H9 (cell line): ENCODE measurements around the gene HSD17B2. TPM values are rescaled to one million over a fixed set of nuclear protein-coding genes. Genes with fewer than 3 reads are reported as not detected.

Source experiments
- DNase-seq: peaks from one replicate; pipeline ENCODE4 v3.0.0-alpha.2; 2017
- H2AFZ ChIP-seq: one replicate; pipeline ENCODE4 v1.6.1; 2013; ENCODE audit warnings: mild to moderate bottlenecking, low read length, control low read depth, moderate library complexity
- H2AK5ac ChIP-seq: 2 replicates; pipeline ENCODE4 v1.6.1; 2013; ENCODE audit warnings: low read length, control low read depth, mixed read lengths; ENCODE audit not compliant: insufficient read length
- H2BK120ac ChIP-seq: one replicate; pipeline ENCODE4 v1.6.1; 2013; ENCODE audit warnings: low read depth, mild to moderate bottlenecking, low read length, control low read depth, inconsistent platforms; ENCODE audit not compliant: poor library complexity, severe bottlenecking
- H2BK12ac ChIP-seq: 2 replicates; pipeline ENCODE4 v1.6.1; 2013; ENCODE audit warnings: low read length, control low read depth, mixed read lengths, low read depth; ENCODE audit not compliant: insufficient read length
- H2BK15ac ChIP-seq: 2 replicates; pipeline ENCODE4 v1.6.1; 2013; ENCODE audit warnings: low read depth, low read length, control low read depth
- H2BK20ac ChIP-seq: one replicate; pipeline ENCODE4 v1.6.1; 2013; ENCODE audit warnings: low read depth, mild to moderate bottlenecking, low read length, control low read depth, inconsistent platforms; ENCODE audit not compliant: poor library complexity, severe bottlenecking
- H2BK5ac ChIP-seq: 2 replicates; pipeline ENCODE4 v1.6.1; 2013; ENCODE audit warnings: low read length, control low read depth, mixed read lengths; ENCODE audit not compliant: insufficient read length
- H3K14ac ChIP-seq: 2 replicates; pipeline ENCODE4 v1.6.1; 2013; ENCODE audit warnings: low read length, control low read depth; ENCODE audit not compliant: insufficient read depth
- H3K18ac ChIP-seq: 2 replicates; pipeline ENCODE4 v1.6.1; 2013; ENCODE audit warnings: low read depth, mild to moderate bottlenecking, mixed read lengths, low read length, control low read depth; ENCODE audit not compliant: insufficient read length
- H3K23ac ChIP-seq: 2 replicates; pipeline ENCODE4 v1.6.1; 2013; ENCODE audit warnings: low read length, control low read depth, mixed read lengths, low read depth; ENCODE audit not compliant: insufficient read length
- H3K23me2 ChIP-seq: 2 replicates; pipeline ENCODE4 v1.6.1; 2013; ENCODE audit warnings: low read depth, mild to moderate bottlenecking, mixed read lengths, low read length, control low read depth; ENCODE audit not compliant: insufficient read length, poor library complexity, severe bottlenecking
- H3K27ac ChIP-seq: 2 replicates; pipeline ENCODE4 v1.5.1; 2013; ENCODE audit warnings: low read length, control low read depth, mixed read lengths, low read depth; ENCODE audit not compliant: insufficient read length
- H3K27me3 ChIP-seq: 2 replicates; pipeline ENCODE4 v1.6.1; 2013; ENCODE audit warnings: low read length, control low read depth, inconsistent platforms; ENCODE audit not compliant: insufficient read depth
- H3K4ac ChIP-seq: 2 replicates; pipeline ENCODE4 v1.6.1; 2013; ENCODE audit warnings: low read depth, mild to moderate bottlenecking, control low read depth, inconsistent platforms, low read length, moderate library complexity
- H3K4me1 ChIP-seq: 2 replicates; pipeline ENCODE4 v1.6.1; 2013; ENCODE audit warnings: low read length, control low read depth, inconsistent platforms; ENCODE audit not compliant: insufficient read depth
- H3K4me2 ChIP-seq: 2 replicates; pipeline ENCODE4 v1.6.1; 2013; ENCODE audit warnings: low read length, control low read depth, mixed read lengths; ENCODE audit not compliant: insufficient read length, insufficient read depth
- H3K56ac ChIP-seq: 2 replicates; pipeline ENCODE4 v1.6.1; 2013; ENCODE audit warnings: low read depth, mild to moderate bottlenecking, mixed read lengths, low read length, control low read depth; ENCODE audit not compliant: insufficient read length
- H3K79me1 ChIP-seq: 2 replicates; pipeline ENCODE4 v1.6.1; 2013; ENCODE audit warnings: low read depth, mild to moderate bottlenecking, moderate library complexity, low read length, control low read depth, inconsistent platforms; ENCODE audit not compliant: insufficient read depth, poor library complexity, severe bottlenecking
- H3K79me2 ChIP-seq: 2 replicates; pipeline ENCODE4 v1.6.1; 2013; ENCODE audit warnings: low read length, control low read depth, inconsistent platforms; ENCODE audit not compliant: insufficient read depth
- H3K9ac ChIP-seq: 2 replicates; pipeline ENCODE4 v1.6.1; 2013; ENCODE audit warnings: low read length, control low read depth, mixed read lengths; ENCODE audit not compliant: insufficient read length; ENCODE audit errors: extremely low read depth
- H3K9me3 ChIP-seq: one replicate; pipeline ENCODE4 v1.6.1; 2013; ENCODE audit warnings: low read depth, low read length, inconsistent platforms; ENCODE audit not compliant: control insufficient read depth
- H3T11ph ChIP-seq: one replicate; pipeline ENCODE4 v1.6.1; 2013; ENCODE audit warnings: mild to moderate bottlenecking, low read length, control low read depth, inconsistent platforms
- H4K20me1 ChIP-seq: one replicate; pipeline ENCODE4 v1.6.1; 2013; ENCODE audit not compliant: control insufficient read depth, insufficient read length, insufficient read depth
- H4K5ac ChIP-seq: 2 replicates; pipeline ENCODE4 v1.6.1; 2013; ENCODE audit warnings: low read depth, mild to moderate bottlenecking, mixed read lengths, low read length, control low read depth; ENCODE audit not compliant: insufficient read length
- H4K8ac ChIP-seq: replicated peaks from 2 replicates; pipeline ENCODE4 v1.6.1; 2013; ENCODE audit warnings: low read length, control low read depth, mixed read lengths, low read depth; ENCODE audit not compliant: insufficient read length
- H4K91ac ChIP-seq: 2 replicates; pipeline ENCODE4 v1.6.1; 2013; ENCODE audit warnings: low read depth, mild to moderate bottlenecking, moderate library complexity, mixed read lengths, low read length, control low read depth; ENCODE audit not compliant: insufficient read length
- H3K27ac Mint-ChIP-seq, 3 experiments: 2 replicates in 2 of 3; 3 replicates in 1 of 3; pipeline ENCODE4 v1.8.0; 2020 to 2021; ENCODE audit warnings: mixed read lengths in 3 of 3, mild to moderate bottlenecking in 1 of 3, moderate library complexity in 1 of 3
- H3K27me3 Mint-ChIP-seq: 2 replicates; pipeline ENCODE4 v1.8.0; 2021; ENCODE audit warnings: low read depth, mild to moderate bottlenecking, moderate library complexity, mixed read lengths
- H3K36me3 Mint-ChIP-seq, 3 experiments: 2 replicates in 2 of 3; 3 replicates in 1 of 3; pipeline ENCODE4 v1.8.0; 2020 to 2021; ENCODE audit warnings: low read depth in 3 of 3, mixed read lengths in 3 of 3; ENCODE audit not compliant: insufficient read depth in 1 of 3
- H3K4me1 Mint-ChIP-seq, 2 experiments: 2 replicates each; pipeline ENCODE4 v1.8.0; 2020; ENCODE audit warnings: mixed read lengths in 2 of 2
- H3K4me3 Mint-ChIP-seq, 2 experiments: 2 replicates in 1 of 2; 3 replicates in 1 of 2; pipeline ENCODE4 v1.8.0; 2020 to 2021; ENCODE audit warnings: mild to moderate bottlenecking in 2 of 2, mixed read lengths in 2 of 2, moderate library complexity in 1 of 2
- H3K9me3 Mint-ChIP-seq, 2 experiments: 2 replicates in 1 of 2; 3 replicates in 1 of 2; pipeline ENCODE4 v1.8.0; 2020; ENCODE audit warnings: mild to moderate bottlenecking in 2 of 2, mixed read lengths in 2 of 2, moderate library complexity in 1 of 2
- WGBS: extraction: QIAGEN DNeasy Blood & Tissue Kit; methylation state at CpG from one replicate; pipeline ENCODE4 v1.1.7; 2013; ENCODE audit warnings: missing lambda C conversion rate, low lambda C conversion rate, mixed read lengths; ENCODE audit not compliant: insufficient read length; ENCODE audit errors: extremely low coverage; 5-methylcytosine and 5-hydroxymethylcytosine counted together
- total RNA-seq: library from RNA; stranded (reverse); gene quantifications from 2 replicates; pipeline ENCODE4 v1.2.1, GENCODE V29; 2021
- TF ChIP-seq, protein P1 (sequence below): fragments of 200-600 bp; sonication (generic); conservative IDR thresholded peaks from 3 replicates; pipeline ENCODE4 v1.8.0; 2021; ENCODE audit warnings: antibody characterized with exemption, mild to moderate bottlenecking

Gene HSD17B2
- total RNA-seq, 1 experiment from 2014 or later, result not detected

DNA sequence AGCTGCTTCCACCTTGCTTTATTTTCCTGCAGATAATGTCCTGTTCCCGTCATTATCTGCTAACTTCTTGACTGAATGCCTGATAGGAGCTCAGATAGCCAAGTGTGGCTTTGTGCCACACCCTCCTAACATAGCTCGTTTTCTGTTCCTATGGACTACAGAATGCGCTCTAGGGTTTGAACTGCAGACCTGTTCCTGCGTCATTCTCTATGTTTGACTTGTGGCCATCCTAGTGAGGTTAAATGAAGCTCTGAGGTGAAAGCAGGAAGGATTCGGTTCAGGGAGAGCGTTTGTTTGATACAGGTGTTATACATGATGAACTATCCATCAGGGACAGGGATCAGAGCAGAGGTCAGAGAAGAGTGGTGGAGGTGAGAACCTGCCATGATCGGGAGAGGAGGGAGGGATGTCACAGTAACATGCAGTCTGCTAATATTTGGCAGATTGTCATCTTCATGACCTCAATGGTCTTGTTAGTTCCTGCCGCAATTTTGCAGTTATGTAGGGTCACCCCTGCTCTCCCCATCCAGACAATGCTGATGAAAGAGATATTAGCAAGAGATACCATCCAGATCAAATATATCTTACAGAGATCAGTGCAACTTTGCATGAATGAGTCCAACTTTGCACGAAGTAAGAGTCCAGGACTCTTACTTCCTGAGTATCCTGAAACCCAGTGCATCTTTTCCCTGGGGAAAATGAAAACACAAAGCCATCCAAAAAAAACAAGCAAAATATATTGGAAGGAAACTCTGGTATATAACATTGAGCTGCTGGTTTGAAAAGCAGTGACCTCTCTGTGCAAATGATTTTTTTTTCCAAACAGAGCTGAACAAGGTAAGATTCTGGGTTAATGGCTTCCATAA, 102.1 kb downstream of the HSD17B2 start:
- Histone ChIP-seq H3K23me2 (no peaks in the 10 kb centered on the region), H4K8ac (no peak overlapping the region), H3K9ac (no peak overlapping the region), H3K79me2 (no peaks in the 10 kb centered on the region), H2BK20ac (no peak overlapping the region), H2BK5ac (no peak overlapping the region), H3K27ac (no peak overlapping the region), H2BK120ac (no peak overlapping the region), H3K23ac (no peak overlapping the region), H3K27me3 (no peaks in the 10 kb centered on the region), H2BK15ac (no peak overlapping the region), H3T11ph (no peak overlapping the region), H2AK5ac (no peak overlapping the region), H3K4ac (no peak overlapping the region), H3K4me2 (no peak overlapping the region), H3K56ac (no peak overlapping the region), H4K91ac (no peak overlapping the region), H3K18ac (no peak overlapping the region), H2BK12ac (no peak overlapping the region), H4K5ac (no peak overlapping the region), H3K79me1 (no peaks in the 10 kb centered on the region), H4K20me1 (no peaks in the 10 kb centered on the region), H3K9me3 (no peaks in the 10 kb centered on the region), H3K14ac (no peak overlapping the region), H3K4me1 (no peaks in the 10 kb centered on the region; the same call in 1 of the 2 replicates), H2AFZ (no peak overlapping the region)
- Mint-ChIP-seq H3K4me3 (no peak overlapping the region), H3K9me3 (peaks cover 2 to 3% of the 10 kb centered on the region in 2 experiments; a peak in 4 of 5 replicates), H3K27ac (no peak overlapping the region), H3K36me3 (peaks cover 3 to 32% (median 28%) of the 10 kb centered on the region in 3 experiments), H3K4me1 (peaks cover 11 to 12% of the 10 kb centered on the region in 2 experiments), H3K27me3 (no peaks in the 10 kb centered on the region; the same call in 1 of the 2 replicates)
- WGBS, result no CpG with 5 or more reads among the region's 9 CpGs
- TF ChIP-seq, protein P1, sequence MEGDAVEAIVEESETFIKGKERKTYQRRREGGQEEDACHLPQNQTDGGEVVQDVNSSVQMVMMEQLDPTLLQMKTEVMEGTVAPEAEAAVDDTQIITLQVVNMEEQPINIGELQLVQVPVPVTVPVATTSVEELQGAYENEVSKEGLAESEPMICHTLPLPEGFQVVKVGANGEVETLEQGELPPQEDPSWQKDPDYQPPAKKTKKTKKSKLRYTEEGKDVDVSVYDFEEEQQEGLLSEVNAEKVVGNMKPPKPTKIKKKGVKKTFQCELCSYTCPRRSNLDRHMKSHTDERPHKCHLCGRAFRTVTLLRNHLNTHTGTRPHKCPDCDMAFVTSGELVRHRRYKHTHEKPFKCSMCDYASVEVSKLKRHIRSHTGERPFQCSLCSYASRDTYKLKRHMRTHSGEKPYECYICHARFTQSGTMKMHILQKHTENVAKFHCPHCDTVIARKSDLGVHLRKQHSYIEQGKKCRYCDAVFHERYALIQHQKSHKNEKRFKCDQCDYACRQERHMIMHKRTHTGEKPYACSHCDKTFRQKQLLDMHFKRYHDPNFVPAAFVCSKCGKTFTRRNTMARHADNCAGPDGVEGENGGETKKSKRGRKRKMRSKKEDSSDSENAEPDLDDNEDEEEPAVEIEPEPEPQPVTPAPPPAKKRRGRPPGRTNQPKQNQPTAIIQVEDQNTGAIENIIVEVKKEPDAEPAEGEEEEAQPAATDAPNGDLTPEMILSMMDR, result no peak
- no peak for DNase-seq
